Measurements from ENCODE around the gene NFX1.

GRCh38 chr9:33378121-33378795 lies 87.9 kb downstream of the NFX1 start:
- TF ChIP-seq CTCF (IDR thresholded peaks at IDR 0.05), result no peak
- TF ChIP-seq POLR2A (IDR thresholded peaks at IDR 0.05), result no peak

All from testis (tissue), 2 donors.